22Rv1 (cell line): ENCODE measurements around the gene NDRG4.

Source experiments
- CTCF ChIP-seq: fragments of 450-650 bp; IDR thresholded peaks from 2 replicates; pipeline ENCODE4 v1.5.1; 2017; ENCODE audit warnings: mild to moderate bottlenecking
- ZFX ChIP-seq: fragments of 450-650 bp; IDR thresholded peaks from 2 replicates; pipeline ENCODE4 v1.6.1; 2017; ENCODE audit warnings: antibody characterized with exemption, borderline replicate concordance

GRCh38 chr16:58490065-58490464, 9.9 kb upstream of the NDRG4 start:
- no peak for TF ChIP-seq CTCF
- no peak for TF ChIP-seq ZFX
